Right lobe of liver (tissue), 6 donors: ENCODE data around the gene UBE3B. TPM values are rescaled to one million over a fixed set of nuclear protein-coding genes. Genes with fewer than 3 reads are reported as not detected.

Source experiments
- ATAC-seq, 4 donors: fragments of 200-7000 bp; cut with Tn5 transposase; one replicate each; pipeline ENCODE4 v1.9.1; 2020; ENCODE audit warnings: mild to moderate bottlenecking in 4 of 4, moderate library complexity in 4 of 4
- DNase-seq, 3 donors: peaks; one replicate each; pipeline ENCODE4 v3.0.0-alpha.2; 2020
- H3K27ac ChIP-seq, 3 donors: fragments of 200-600 bp; one replicate each; pipeline ENCODE4 v1.8.0; 2022
- H3K27me3 ChIP-seq, 2 donors: fragments of 200-600 bp; one replicate each; pipeline ENCODE4 v1.8.0; 2022
- H3K36me3 ChIP-seq, 4 donors: fragments of 200-600 bp; sonication (generic) in 1 of 4; one replicate each; pipeline versions ENCODE4 v1.5.1 to v1.8.0; 2017 to 2022; ENCODE audit warnings: control low read depth in 1 of 4
- H3K4me1 ChIP-seq, 4 donors: fragments of 200-600 bp; sonication (generic) in 1 of 4; one replicate each; pipeline versions ENCODE4 v1.5.1 to v1.8.0; 2017 to 2022; ENCODE audit warnings: control low read depth in 1 of 4
- H3K4me3 ChIP-seq, 3 donors: fragments of 200-600 bp; one replicate each; pipeline ENCODE4 v1.8.0; 2022
- H3K9me3 ChIP-seq, 4 donors: fragments of 200-600 bp; sonication (generic) in 1 of 4; one replicate each; pipeline versions ENCODE4 v1.5.1 to v1.8.0; 2017 to 2022; ENCODE audit warnings: control low read depth in 1 of 4
- CTCF ChIP-seq, 4 donors: fragments of 200-600 bp in 3 of 4; fragments of 450-650 bp in 1 of 4; IDR thresholded peaks; one replicate each; pipeline versions ENCODE4 v1.5.1 to v1.8.0; 2016 to 2022; ENCODE audit warnings: antibody characterized with exemption in 4 of 4, mild to moderate bottlenecking in 2 of 4
- POLR2A ChIP-seq: fragments of 450-650 bp; IDR thresholded peaks from one replicate; pipeline ENCODE4 v1.6.1; 2017; ENCODE audit warnings: antibody characterized with exemption, mild to moderate bottlenecking
- WGBS: methylation state at CpG from one replicate; pipeline ENCODE4 v1.1.6; 2018; ENCODE audit warnings: low coverage, low lambda C conversion rate; ENCODE audit not compliant: insufficient coverage; ENCODE audit errors: missing lambda C conversion rate; 5-methylcytosine and 5-hydroxymethylcytosine counted together
- intact Hi-C, 2 donors: fragments of 100-400 bp; cut with DNase I; formaldehyde crosslinking; loops; one replicate each; pipeline versions ENCODE4 v1.11.2 to v1.14.1; 2022
- total RNA-seq, 6 experiments: library from RNA; depleted of rRNA in 2 of 6; stranded (reverse); fragments of >200 nt in 2 of 6; fragmentation: NEBNext Ultra II Directional in 3 of 6; extraction: Animal tissue kit (Norgen Biotek cat#: 25700) in 3 of 6; gene quantifications; one replicate each; pipeline versions ENCODE4 v1.1.0 to v1.2.4, GENCODE V29; 2016 to 2023
- donor health status: DM: no; HTN: yes; CAD: no.
- donor health status: DM: no; HTN: no; CAD: no.
- donor health status: DM: no; HTN: no; CAD: no.
- donor health status: DM: no; HTN: yes; CAD: no.
- donor health status: DM: no; HTN: yes; CAD: no.

The UBE3B gene
- total RNA-seq, 6 experiments from 2014 or later, result 15.3 to 31.8 (median 22.5) TPM

- Histone ChIP-seq H3K27me3 (no peaks in the 10 kb centered on the region), H3K4me3 (no peak overlapping the region), H3K27ac (peak overlapping the region; percentile 51 to 96 (median 76)), H3K9me3 (no peaks in the 10 kb centered on the region), H3K4me1 (peaks cover 0 to 74% (median 37%) of the 10 kb centered on the region in 4 donors), H3K36me3 (peaks cover 0 to 38% (median 7%) of the 10 kb centered on the region in 4 donors)
- ATAC-seq, result peak; percentile 51 to 63 (median 59)
- DNase-seq, result no peak
- 40% methylated on average over 6 of the region's 7 CpGs for WGBS
- TF ChIP-seq POLR2A (no peak), CTCF (IDR thresholded peaks at IDR 0.05) (no peak)
- intact Hi-C loops, result no loop called here
These were observed 102.2 kb downstream of the UBE3B start for GRCh38 chr12:109579639-109580038.

- H3K27ac ChIP-seq, result peak overlapping the region in 2 of 3 donors; percentile 76 to 96
- no peak overlapping the region for H3K4me3 ChIP-seq
- ATAC-seq (no peak), DNase-seq (no peak)
- intact Hi-C loops, result no loop called here
- H3K9me3 ChIP-seq, result no peaks in the 10 kb centered on the region
- TF ChIP-seq CTCF (IDR thresholded peaks at IDR 0.05) (no peak), POLR2A (no peak)
- H3K4me1 ChIP-seq, result peaks cover 0 to 69% (median 34%) of the 10 kb centered on the region in 4 donors
- 54% methylated on average over 8 of the region's 8 CpGs for WGBS
- peaks cover 0 to 44% (median 7%) of the 10 kb centered on the region in 4 donors for H3K36me3 ChIP-seq
- H3K27me3 ChIP-seq, result no peaks in the 10 kb centered on the region
These were observed 102.8 kb downstream of the UBE3B start for GRCh38 chr12:109580272-109580671.

- Histone ChIP-seq H3K9me3 (no peaks in the 10 kb centered on the region), H3K27me3 (no peaks in the 10 kb centered on the region), H3K4me1 (peaks cover 0 to 63% (median 31%) of the 10 kb centered on the region in 4 donors), H3K27ac (peak overlapping the region; percentile 40 to 96 (median 76)), H3K4me3 (no peak overlapping the region), H3K36me3 (peaks cover 0 to 46% (median 7%) of the 10 kb centered on the region in 4 donors)
- DNase-seq, result peak in 1 of 3 donors; percentile 69
- TF ChIP-seq CTCF (IDR thresholded peaks at IDR 0.05), result no peak
- TF ChIP-seq POLR2A, result no peak
- 71% methylated on average over 13 of the region's 13 CpGs for WGBS
- ATAC-seq, result peak; percentile 3 to 60 (median 40)
- intact Hi-C loops, result no loop called here
These were observed 103.4 kb downstream of the UBE3B start for GRCh38 chr12:109580684-109581333.

- ATAC-seq (no peak), DNase-seq (no peak)
- H3K4me1 ChIP-seq, result peaks cover 0 to 58% (median 28%) of the 10 kb centered on the region in 4 donors
- WGBS, result 33% methylated on average over 1 of the region's 18 CpGs
- peaks cover 0 to 43% (median 7%) of the 10 kb centered on the region in 4 donors for H3K36me3 ChIP-seq
- intact Hi-C loops, result no loop called here
- H3K27ac ChIP-seq, result peak overlapping the region; percentile 40 to 96 (median 76)
- TF ChIP-seq CTCF (IDR thresholded peaks at IDR 0.05) (no peak), POLR2A (no peak)
- H3K27me3 ChIP-seq, result no peaks in the 10 kb centered on the region
- H3K9me3 ChIP-seq, result no peaks in the 10 kb centered on the region
- H3K4me3 ChIP-seq, result no peak overlapping the region
These were observed 103.9 kb downstream of the UBE3B start for GRCh38 chr12:109581334-109581691.
